GM19025 (cell line): ENCODE results near the gene CBX2.

Source experiments
- ATAC-seq: cut with Tn5 transposase; IDR thresholded peaks from one replicate; pipeline ENCODE4 v1.9.1; 2021; ENCODE audit warnings: mild to moderate bottlenecking, low read depth, moderate library complexity; ENCODE audit not compliant: unreplicated experiment

CBX2 gene

GRCh38 chr17:79777894-79778503, at the start of gene CBX2:
Gene CBX2, plus strand, starts transcription at chr17:79778148. Its CDS starts 88 bp downstream, at chr17:79778236.
- ATAC-seq = peak; percentile 68

GRCh38 chr17:79728169-79728907, 49.6 kb upstream of the CBX2 start:
- ATAC-seq = no peak

- no peak for ATAC-seq
Observed at GRCh38 chr17:79728908-79729471, 49.0 kb upstream of the CBX2 start.

GRCh38 chr17:79729761-79730160, 48.2 kb upstream of the CBX2 start:
- ATAC-seq = no peak

DNA sequence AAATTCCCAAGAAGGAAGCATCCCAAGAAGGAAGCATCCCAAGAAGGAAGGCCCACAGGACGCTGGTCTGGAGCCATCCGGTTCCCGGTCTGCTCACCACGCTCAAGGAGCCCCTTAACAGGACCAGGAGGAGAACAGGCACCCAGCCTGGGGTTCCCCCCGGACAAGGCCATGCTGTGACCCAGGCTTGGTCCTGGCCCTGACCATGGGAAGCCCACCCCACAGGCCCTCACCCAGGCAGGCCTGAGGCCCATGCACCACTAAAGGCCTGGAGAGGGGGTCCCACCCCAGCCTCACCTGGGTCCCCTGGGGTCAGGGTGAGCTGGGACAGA, 47.5 kb upstream of the CBX2 start:
- ATAC-seq = no peak

DNA sequence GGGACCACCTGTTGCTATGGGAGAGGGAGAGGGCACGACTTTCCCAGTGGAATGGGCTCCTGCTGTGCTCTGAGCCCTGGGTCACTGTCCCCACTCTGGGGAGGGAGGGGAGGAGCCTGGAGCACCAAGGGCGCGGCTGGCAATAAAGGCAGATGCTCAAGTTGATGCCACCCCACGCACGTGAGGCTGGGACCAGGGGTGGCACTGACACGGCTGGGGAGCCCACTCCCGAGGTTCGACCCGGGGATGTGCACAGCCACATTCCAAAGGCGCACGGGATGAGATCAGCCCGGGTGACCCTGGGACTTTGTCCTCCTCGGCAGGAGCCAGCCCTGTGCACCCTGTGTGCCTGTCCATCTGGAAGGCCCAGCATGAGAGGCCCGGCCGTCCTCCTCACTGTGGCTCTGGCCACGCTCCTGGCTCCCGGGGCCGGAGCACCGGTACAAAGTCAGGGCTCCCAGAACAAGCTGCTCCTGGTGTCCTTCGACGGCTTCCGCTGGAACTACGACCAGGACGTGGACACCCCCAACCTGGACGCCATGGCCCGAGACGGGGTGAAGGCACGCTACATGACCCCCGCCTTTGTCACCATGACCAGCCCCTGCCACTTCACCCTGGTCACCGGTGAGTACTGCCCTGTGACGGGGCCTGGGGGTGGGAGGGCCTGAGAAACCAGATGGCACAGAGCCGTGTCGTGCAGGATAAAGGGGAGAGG, 47.0 kb upstream of the CBX2 start, which contains the start of gene ENPP7:
Gene ENPP7, plus strand, starts transcription at position 175 of the 715 bp plus-strand sequence. Its CDS starts 197 bp downstream, at position 372.
- ATAC-seq = no peak

- no peak for ATAC-seq
Observed at GRCh38 chr17:79732254-79732653, 45.7 kb upstream of the CBX2 start.

GRCh38 chr17:79732804-79733691, 44.9 kb upstream of the CBX2 start:
- no peak for ATAC-seq

GRCh38 chr17:79733692-79734070, 44.3 kb upstream of the CBX2 start:
- ATAC-seq = no peak

GRCh38 chr17:79735096-79735495, 42.9 kb upstream of the CBX2 start:
- no peak for ATAC-seq

- ATAC-seq = no peak
Observed at GRCh38 chr17:79737046-79737921, 40.7 kb upstream of the CBX2 start.

- no peak for ATAC-seq
Observed at GRCh38 chr17:79737922-79738578, 39.9 kb upstream of the CBX2 start.

DNA sequence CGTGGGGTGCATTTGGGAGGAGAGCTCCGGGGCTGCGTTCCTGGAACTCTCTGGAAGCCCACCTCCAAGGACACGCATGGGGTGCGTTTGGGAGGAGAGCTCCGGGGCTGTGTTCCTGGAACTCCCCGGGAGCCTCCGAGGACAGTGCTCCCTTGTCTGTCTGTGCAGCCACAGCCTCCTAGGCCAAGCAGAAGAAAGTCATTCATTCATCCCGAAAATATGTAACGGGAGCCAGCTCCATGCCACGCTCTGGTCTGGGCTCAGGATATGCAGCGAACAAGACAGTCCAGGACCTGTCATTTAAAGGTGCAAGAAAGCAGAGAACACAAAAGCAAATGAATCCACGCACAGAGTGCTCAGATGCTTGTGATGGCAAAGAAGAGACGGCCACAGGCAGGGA, 39.3 kb upstream of the CBX2 start:
- ATAC-seq = no peak

DNA sequence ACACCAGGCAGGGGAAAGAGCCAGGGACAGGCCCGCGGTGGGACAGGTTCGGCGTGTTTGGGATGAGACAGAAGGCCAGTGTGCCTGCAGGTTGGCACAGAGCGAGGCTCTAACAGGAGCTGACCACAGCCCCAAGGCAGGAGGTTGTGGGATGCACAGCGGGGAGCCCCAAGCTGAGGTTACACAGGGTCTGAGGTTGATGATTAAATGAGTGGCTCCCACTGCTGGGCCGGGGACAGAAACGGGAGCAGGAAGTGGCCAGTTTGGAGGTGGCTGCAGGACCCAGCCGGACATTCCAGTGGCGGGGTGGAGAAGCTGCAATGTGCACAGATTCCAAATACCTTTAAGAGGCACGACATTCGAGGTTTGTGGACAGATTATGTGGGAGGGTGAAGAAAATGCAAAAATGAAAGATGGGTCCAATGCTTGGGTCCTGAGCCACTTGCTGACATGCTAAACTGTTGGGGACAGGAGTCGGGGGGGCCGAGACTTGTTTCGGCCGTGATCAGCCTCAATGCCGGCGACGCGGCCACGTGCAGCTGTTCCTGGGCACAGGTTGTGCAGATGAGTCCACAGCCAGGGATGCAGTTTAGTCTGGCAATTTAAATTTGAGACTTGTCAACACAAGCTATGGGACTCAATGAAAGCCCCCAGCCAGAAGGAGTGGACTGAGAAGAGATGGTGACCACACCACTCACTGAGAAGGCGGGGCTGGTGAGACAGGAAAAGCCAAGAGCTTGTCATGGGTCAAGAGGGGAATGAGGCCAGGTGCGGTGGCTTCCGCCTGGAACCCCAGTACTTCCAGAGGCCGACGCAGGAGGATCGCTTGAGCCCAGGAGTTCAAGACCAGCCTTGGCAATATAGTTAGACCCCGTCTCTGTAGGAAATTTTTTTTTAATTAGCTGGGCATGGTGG, 38.5 kb upstream of the CBX2 start:
- no peak for ATAC-seq

- ATAC-seq = no peak
Observed at GRCh38 chr17:79740413-79740812, 37.5 kb upstream of the CBX2 start.

DNA sequence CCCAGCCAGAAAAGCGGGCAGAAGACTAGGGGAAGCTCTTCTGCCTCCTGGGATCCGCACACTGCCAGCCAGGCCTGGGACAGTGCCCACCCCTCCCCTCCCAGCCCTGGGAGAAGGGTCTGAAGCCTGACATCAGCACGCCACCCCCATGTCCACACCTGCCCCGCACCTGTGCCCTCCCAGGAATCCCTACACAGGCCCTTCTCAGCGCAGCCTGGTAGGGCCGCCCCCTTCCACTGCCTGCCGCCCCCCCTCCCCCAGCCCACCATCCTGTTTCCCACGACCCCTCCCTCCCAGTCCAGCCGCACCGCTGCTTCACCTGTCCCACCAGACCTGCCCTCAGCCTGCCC, 36.6 kb upstream of the CBX2 start:
- no peak for ATAC-seq

GRCh38 chr17:79741751-79742588, 36.0 kb upstream of the CBX2 start:
- no peak for ATAC-seq
